T-helper 2 cell treated with Interferon-gamma antibody and Interleukin-4, amounts not matched to agents 5 μg/mL and 100 μg/mL, for 36 hours (primary cell): ENCODE measurements around the gene VAV2.

Source experiments
- DNase-seq: peaks from one replicate; pipeline ENCODE4 v3.0.0; 2021; ENCODE audit warnings: low spot score
- H3K27ac Mint-ChIP-seq: one replicate; pipeline ENCODE4 v1.8.0; 2021; ENCODE audit warnings: mild to moderate bottlenecking, mixed read lengths
- H3K27me3 Mint-ChIP-seq: one replicate; pipeline ENCODE4 v1.8.0; 2021; ENCODE audit warnings: low read depth, mixed read lengths
- H3K36me3 Mint-ChIP-seq: one replicate; pipeline ENCODE4 v1.8.0; 2021; ENCODE audit warnings: low read depth, mixed read lengths
- H3K4me1 Mint-ChIP-seq: one replicate; pipeline ENCODE4 v1.8.0; 2021; ENCODE audit warnings: low read depth, mixed read lengths
- H3K4me3 Mint-ChIP-seq: one replicate; pipeline ENCODE4 v1.8.0; 2022; ENCODE audit warnings: mild to moderate bottlenecking, moderate library complexity, mixed read lengths
- H3K9me3 Mint-ChIP-seq: one replicate; pipeline ENCODE4 v1.8.0; 2021; ENCODE audit warnings: mixed read lengths

The VAV2 gene

GRCh38 chr9:133714606-133715294 is 277.4 kb downstream of the VAV2 start:
- DNase-seq = no peak
- no peaks in the 10 kb centered on the region for H3K9me3 Mint-ChIP-seq
- H3K4me3 Mint-ChIP-seq = no peak overlapping the region
- no peak overlapping the region for H3K27ac Mint-ChIP-seq
- no peaks in the 10 kb centered on the region for H3K27me3 Mint-ChIP-seq
- peaks cover 3% of the 10 kb centered on the region for H3K4me1 Mint-ChIP-seq
- no peaks in the 10 kb centered on the region for H3K36me3 Mint-ChIP-seq

GRCh38 chr9:133713960-133714495 is 278.1 kb downstream of the VAV2 start:
- H3K36me3 Mint-ChIP-seq = no peaks in the 10 kb centered on the region
- H3K4me3 Mint-ChIP-seq = no peak overlapping the region
- H3K9me3 Mint-ChIP-seq = no peaks in the 10 kb centered on the region
- H3K27me3 Mint-ChIP-seq = no peaks in the 10 kb centered on the region
- DNase-seq = no peak
- H3K4me1 Mint-ChIP-seq = peaks cover 3% of the 10 kb centered on the region
- no peak overlapping the region for H3K27ac Mint-ChIP-seq

- no peak overlapping the region for H3K27ac Mint-ChIP-seq
- no peak overlapping the region for H3K4me3 Mint-ChIP-seq
- no peaks in the 10 kb centered on the region for H3K9me3 Mint-ChIP-seq
- H3K36me3 Mint-ChIP-seq = no peaks in the 10 kb centered on the region
- peaks cover 3% of the 10 kb centered on the region for H3K4me1 Mint-ChIP-seq
- H3K27me3 Mint-ChIP-seq = no peaks in the 10 kb centered on the region
- DNase-seq = no peak
Observed at GRCh38 chr9:133713150-133713959, 278.8 kb downstream of the VAV2 start.

- no peak overlapping the region for H3K27ac Mint-ChIP-seq
- H3K27me3 Mint-ChIP-seq = no peaks in the 10 kb centered on the region
- H3K4me3 Mint-ChIP-seq = no peak overlapping the region
Observed at GRCh38 chr9:133712221-133713100, 279.7 kb downstream of the VAV2 start.

More at GRCh38 chr9:133712221-133713100, 279.7 kb downstream of the VAV2 start:
- H3K36me3 Mint-ChIP-seq = no peaks in the 10 kb centered on the region
- H3K4me1 Mint-ChIP-seq = peaks cover 3% of the 10 kb centered on the region
- H3K9me3 Mint-ChIP-seq = no peaks in the 10 kb centered on the region
- DNase-seq = no peak
